Kidney epithelial cell (primary cell): ENCODE data around the gene CREB5. TPM values are rescaled to one million over a fixed set of nuclear protein-coding genes. Genes with fewer than 3 reads are reported as not detected.

Experiments used
- DNase-seq: peaks from one replicate; pipeline ENCODE4 v3.0.0-alpha.2; 2010; ENCODE audit warnings: low read depth
- H3K27me3 ChIP-seq: 2 replicates; pipeline ENCODE4 v1.6.0; 2011; ENCODE audit warnings: low read length; ENCODE audit not compliant: control insufficient read depth, insufficient read depth
- H3K36me3 ChIP-seq: 2 replicates; pipeline ENCODE4 v1.5.1; 2011; ENCODE audit warnings: low read length; ENCODE audit not compliant: control insufficient read depth, insufficient read depth
- H3K4me3 ChIP-seq: 2 replicates; pipeline ENCODE4 v1.5.1; 2011; ENCODE audit warnings: low read depth, mild to moderate bottlenecking, control low read depth, low read length
- CTCF ChIP-seq: IDR thresholded peaks from 2 replicates; pipeline ENCODE4 v1.5.1; 2011; ENCODE audit warnings: mild to moderate bottlenecking, moderate library complexity, low read length, control low read depth, inconsistent platforms; ENCODE audit not compliant: insufficient read depth, poor library complexity, severe bottlenecking
- total RNA-seq: library from RNA; depleted of rRNA; stranded (reverse); fragments of >200 nt; gene quantifications from 2 replicates; pipeline ENCODE4 v1.2.3, GENCODE V29; 2015

Gene CREB5
- total RNA-seq, 1 donor from 2014 or later = 27.9 TPM

- H3K4me3 ChIP-seq = no peak overlapping the region
- DNase-seq = no peak
- no peaks in the 10 kb centered on the region for H3K27me3 ChIP-seq
- no peak for TF ChIP-seq CTCF
- H3K36me3 ChIP-seq = no peaks in the 10 kb centered on the region
Observed at GRCh38 chr7:28572321-28573058, 160.2 kb downstream of the CREB5 start.

- no peak overlapping the region for H3K4me3 ChIP-seq
- no peak for TF ChIP-seq CTCF
- no peak for DNase-seq
Observed at GRCh38 chr7:28573059-28573553, 160.8 kb downstream of the CREB5 start.

GRCh38 chr7:28573651-28574301, 161.5 kb downstream of the CREB5 start:
- Histone ChIP-seq H3K27me3 (no peaks in the 10 kb centered on the region), H3K36me3 (no peaks in the 10 kb centered on the region), H3K4me3 (no peak overlapping the region)
- no peak for DNase-seq
- no peak for TF ChIP-seq CTCF

More at GRCh38 chr7:28573059-28573553, 160.8 kb downstream of the CREB5 start:
- no peaks in the 10 kb centered on the region for H3K27me3 ChIP-seq
- no peaks in the 10 kb centered on the region for H3K36me3 ChIP-seq

GRCh38 chr7:28575241-28575643, 162.9 kb downstream of the CREB5 start:
- no peak overlapping the region for H3K4me3 ChIP-seq
- H3K27me3 ChIP-seq = no peaks in the 10 kb centered on the region
- no peak for DNase-seq
- no peak for TF ChIP-seq CTCF
- no peaks in the 10 kb centered on the region for H3K36me3 ChIP-seq

GRCh38 chr7:28576656-28577055, 164.3 kb downstream of the CREB5 start:
- TF ChIP-seq CTCF = no peak
- no peaks in the 10 kb centered on the region for H3K27me3 ChIP-seq
- no peak for DNase-seq
- no peaks in the 10 kb centered on the region for H3K36me3 ChIP-seq
- H3K4me3 ChIP-seq = no peak overlapping the region
